ENCODE results near the gene SYF2. TPM values are rescaled to one million over a fixed set of nuclear protein-coding genes. Genes with fewer than 3 reads are reported as not detected.

Gene SYF2
- total and polyA plus RNA-seq, 4 donors: 29.7 to 99.4 (median 67.5) TPM

DNA sequence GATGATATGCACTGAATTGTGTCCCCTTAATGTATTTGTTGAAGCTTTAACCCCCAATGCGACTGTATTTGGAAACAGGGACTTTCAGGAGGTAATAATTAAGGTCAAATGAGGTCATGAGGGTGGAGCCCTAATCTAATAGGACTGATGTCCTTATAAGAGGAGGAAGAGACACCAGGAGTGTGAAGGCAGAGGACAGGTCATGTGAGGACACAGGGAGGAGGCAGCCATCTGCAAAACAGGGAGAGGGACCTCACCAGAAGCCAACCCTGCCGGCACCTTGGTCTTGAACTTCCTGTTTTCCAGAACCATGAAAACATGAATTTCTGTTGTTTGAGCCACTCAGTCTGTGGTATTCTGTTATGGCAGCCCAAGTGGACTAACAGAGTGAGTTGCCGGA, 15.3 kb downstream of the SYF2 start:
- no peak overlapping the region for H3K4me3 ChIP-seq
- peaks cover 2 to 5% (median 4%) of the 10 kb centered on the region in 4 donors for H3K36me3 ChIP-seq (ENCODE audit: control insufficient read depth in 4 of 4, insufficient read depth in 4 of 4, low read length in 4 of 4)
- H3K9ac ChIP-seq (ENCODE audit: insufficient read depth in 1 of 2, low read length in 2 of 2): no peak overlapping the region
- TF ChIP-seq, protein P1, sequence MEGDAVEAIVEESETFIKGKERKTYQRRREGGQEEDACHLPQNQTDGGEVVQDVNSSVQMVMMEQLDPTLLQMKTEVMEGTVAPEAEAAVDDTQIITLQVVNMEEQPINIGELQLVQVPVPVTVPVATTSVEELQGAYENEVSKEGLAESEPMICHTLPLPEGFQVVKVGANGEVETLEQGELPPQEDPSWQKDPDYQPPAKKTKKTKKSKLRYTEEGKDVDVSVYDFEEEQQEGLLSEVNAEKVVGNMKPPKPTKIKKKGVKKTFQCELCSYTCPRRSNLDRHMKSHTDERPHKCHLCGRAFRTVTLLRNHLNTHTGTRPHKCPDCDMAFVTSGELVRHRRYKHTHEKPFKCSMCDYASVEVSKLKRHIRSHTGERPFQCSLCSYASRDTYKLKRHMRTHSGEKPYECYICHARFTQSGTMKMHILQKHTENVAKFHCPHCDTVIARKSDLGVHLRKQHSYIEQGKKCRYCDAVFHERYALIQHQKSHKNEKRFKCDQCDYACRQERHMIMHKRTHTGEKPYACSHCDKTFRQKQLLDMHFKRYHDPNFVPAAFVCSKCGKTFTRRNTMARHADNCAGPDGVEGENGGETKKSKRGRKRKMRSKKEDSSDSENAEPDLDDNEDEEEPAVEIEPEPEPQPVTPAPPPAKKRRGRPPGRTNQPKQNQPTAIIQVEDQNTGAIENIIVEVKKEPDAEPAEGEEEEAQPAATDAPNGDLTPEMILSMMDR (IDR thresholded peaks at IDR 0.05; ENCODE audit: control extremely low read depth, extremely low read depth): no peak
- no peaks in the 10 kb centered on the region for H3K27me3 ChIP-seq (ENCODE audit: control insufficient read depth in 3 of 3, insufficient read depth in 3 of 3, low read length in 2 of 3)
- H3K9me3 ChIP-seq (ENCODE audit: control insufficient read depth in 4 of 4, insufficient read depth in 3 of 4, low read length in 3 of 4): no peaks in the 10 kb centered on the region
- ATAC-seq (ENCODE audit: insufficient read depth, low FRiP score): no peak
- H3K27ac ChIP-seq (ENCODE audit: low read depth in 1 of 2, low read length in 1 of 2): no peak overlapping the region
- no peak for DNase-seq
- 73 to 82% methylated on average over 3 of the region's 3 CpGs for WGBS, 2 donors
- no peaks in the 10 kb centered on the region for H3K4me1 ChIP-seq (ENCODE audit: control insufficient read depth in 5 of 5, insufficient read depth in 5 of 5, low read length in 5 of 5)

DNA sequence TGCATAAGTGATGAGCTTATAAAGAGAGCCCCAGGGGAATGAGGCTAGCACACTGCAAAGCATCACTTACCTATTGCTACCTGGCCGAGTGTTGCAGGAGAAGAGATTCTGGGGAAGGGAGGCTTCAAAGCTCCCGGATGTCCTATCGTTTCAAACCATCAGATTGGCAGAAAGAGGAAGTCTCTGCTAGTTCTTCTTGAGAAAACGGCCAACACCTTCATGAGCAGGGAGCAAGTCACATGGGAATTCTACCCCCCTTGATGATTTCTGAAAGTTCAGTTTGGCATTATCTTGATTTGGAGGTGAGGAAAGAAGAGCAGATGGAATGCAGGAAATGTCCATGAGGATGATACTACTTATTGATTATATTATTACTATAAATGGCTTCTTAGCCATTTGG, 16.2 kb downstream of the SYF2 start:
- Histone ChIP-seq H3K36me3 (ENCODE audit: control insufficient read depth in 4 of 4, insufficient read depth in 4 of 4, low read length in 4 of 4) (peaks cover 0 to 2% (median 1%) of the 10 kb centered on the region in 4 donors), H3K27me3 (ENCODE audit: control insufficient read depth in 3 of 3, insufficient read depth in 3 of 3, low read length in 2 of 3) (no peaks in the 10 kb centered on the region), H3K4me3 (no peak overlapping the region), H3K9ac (ENCODE audit: insufficient read depth in 1 of 2, low read length in 2 of 2) (peak overlapping the region in 1 of 2 donors; percentile 5), H3K9me3 (ENCODE audit: control insufficient read depth in 4 of 4, insufficient read depth in 3 of 4, low read length in 3 of 4) (no peaks in the 10 kb centered on the region), H3K27ac (ENCODE audit: low read depth in 1 of 2, low read length in 1 of 2) (no peak overlapping the region), H3K4me1 (ENCODE audit: control insufficient read depth in 5 of 5, insufficient read depth in 5 of 5, low read length in 5 of 5) (no peaks in the 10 kb centered on the region)
- TF ChIP-seq, protein P1 (IDR thresholded peaks at IDR 0.05; ENCODE audit: control extremely low read depth, extremely low read depth): no peak
- DNase-seq (no peak), ATAC-seq (ENCODE audit: insufficient read depth, low FRiP score) (no peak)
- 26 to 60% methylated on average over 4 of the region's 4 CpGs for WGBS, 2 donors

DNA sequence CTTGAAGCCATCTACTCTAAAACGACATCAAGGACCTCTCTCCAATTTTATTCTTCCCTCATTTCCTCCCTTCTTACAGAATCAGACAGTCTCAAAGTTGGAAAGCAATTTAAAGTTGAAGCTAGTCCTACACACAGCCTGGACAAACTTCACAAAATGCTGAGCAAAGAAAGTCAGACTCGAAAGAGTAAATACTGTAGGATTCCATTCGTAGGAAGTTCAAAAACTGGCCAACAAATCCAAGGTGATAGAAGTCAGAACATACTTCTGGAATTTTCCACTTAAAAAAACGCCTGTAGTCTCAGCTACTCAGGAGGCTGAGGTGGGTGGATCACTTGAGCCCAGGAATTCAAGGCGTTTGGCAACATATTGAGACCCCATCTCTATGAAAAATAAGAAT, 19.6 kb downstream of the SYF2 start:
- WGBS, 2 donors: 59 to 85% methylated on average over 5 of the region's 5 CpGs
- Histone ChIP-seq H3K9ac (ENCODE audit: insufficient read depth in 1 of 2, low read length in 2 of 2) (no peak overlapping the region), H3K36me3 (ENCODE audit: control insufficient read depth in 4 of 4, insufficient read depth in 4 of 4, low read length in 4 of 4) (no peaks in the 10 kb centered on the region), H3K9me3 (ENCODE audit: control insufficient read depth in 4 of 4, insufficient read depth in 3 of 4, low read length in 3 of 4) (no peaks in the 10 kb centered on the region), H3K4me1 (ENCODE audit: control insufficient read depth in 5 of 5, insufficient read depth in 5 of 5, low read length in 5 of 5) (no peaks in the 10 kb centered on the region), H3K4me3 (no peak overlapping the region), H3K27me3 (ENCODE audit: control insufficient read depth in 3 of 3, insufficient read depth in 3 of 3, low read length in 2 of 3) (no peaks in the 10 kb centered on the region), H3K27ac (ENCODE audit: low read depth in 1 of 2, low read length in 1 of 2) (no peak overlapping the region)
- DNase-seq (peak in 2 of 3 donors; percentile 24 to 33), ATAC-seq (ENCODE audit: insufficient read depth, low FRiP score) (no peak)
- TF ChIP-seq, protein P1 (IDR thresholded peaks at IDR 0.05; ENCODE audit: control extremely low read depth, extremely low read depth): no peak

DNA sequence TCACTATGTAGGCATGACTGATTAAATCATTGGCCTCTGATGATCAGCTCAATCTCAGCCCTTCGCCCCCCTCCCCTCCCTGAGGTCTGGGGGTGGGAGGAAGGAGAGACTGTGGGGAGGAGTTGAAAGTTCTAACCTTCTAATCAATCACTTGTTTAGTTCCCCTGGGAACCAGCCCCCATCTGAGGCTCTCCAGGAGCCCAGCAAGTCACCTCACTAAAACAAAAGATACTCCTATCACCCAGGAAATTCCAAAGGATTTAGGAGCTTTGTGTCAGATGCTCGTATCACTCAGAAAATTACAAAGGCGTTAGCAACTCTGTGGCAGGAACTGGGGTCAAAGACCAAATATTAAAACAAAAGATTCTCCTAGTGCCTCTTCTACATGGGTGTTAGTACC, 21.6 kb downstream of the SYF2 start:
- Histone ChIP-seq H3K9ac (ENCODE audit: insufficient read depth in 1 of 2, low read length in 2 of 2) (no peak overlapping the region), H3K9me3 (ENCODE audit: control insufficient read depth in 4 of 4, insufficient read depth in 3 of 4, low read length in 3 of 4) (no peaks in the 10 kb centered on the region), H3K36me3 (ENCODE audit: control insufficient read depth in 4 of 4, insufficient read depth in 4 of 4, low read length in 4 of 4) (no peaks in the 10 kb centered on the region), H3K4me1 (ENCODE audit: control insufficient read depth in 5 of 5, insufficient read depth in 5 of 5, low read length in 5 of 5) (peaks cover 0 to 8% (median 7%) of the 10 kb centered on the region in 5 donors), H3K27ac (ENCODE audit: low read depth in 1 of 2, low read length in 1 of 2) (no peak overlapping the region), H3K27me3 (ENCODE audit: control insufficient read depth in 3 of 3, insufficient read depth in 3 of 3, low read length in 2 of 3) (no peaks in the 10 kb centered on the region), H3K4me3 (no peak overlapping the region)
- TF ChIP-seq, protein P1 (IDR thresholded peaks at IDR 0.05; ENCODE audit: control extremely low read depth, extremely low read depth): no peak
- 62 to 84% methylated on average over 3 of the region's 3 CpGs for WGBS, 2 donors
- ATAC-seq (ENCODE audit: insufficient read depth, low FRiP score) (no peak), DNase-seq (no peak)

Measured in lung (tissue), 12 donors.